ENCODE measurements around the gene RPUSD2. TPM values are rescaled to one million over a fixed set of nuclear protein-coding genes. Genes with fewer than 3 reads are reported as not detected.

RPUSD2 gene
- total and polyA plus RNA-seq, 2 experiments from 2014 or later, result 22.0 to 25.5 TPM

DNA sequence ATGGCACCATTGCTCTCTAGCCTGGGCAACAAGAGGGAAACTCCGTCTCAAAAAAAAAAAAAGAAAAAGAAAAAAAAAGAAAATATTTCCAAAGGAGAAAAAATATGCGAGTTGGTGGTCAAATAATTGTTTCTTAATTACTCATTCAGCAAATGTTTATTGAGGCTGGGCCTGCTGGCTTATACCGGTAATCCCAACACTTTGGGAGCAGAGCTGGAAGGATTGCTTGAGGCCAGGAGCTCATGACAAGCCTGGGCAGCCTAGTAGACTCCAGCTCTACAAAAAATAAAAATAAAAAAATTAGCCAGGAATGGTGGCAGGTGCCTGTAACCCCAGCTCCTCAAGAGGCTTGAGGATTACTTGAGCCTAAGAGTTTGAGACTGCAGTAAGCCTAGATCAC, 29.0 kb downstream of the RPUSD2 start:
- no peak for TF ChIP-seq CREB1 (CRISPR knock-in tag; IDR thresholded peaks at IDR 0.05; ENCODE audit: low read depth)
- TF ChIP-seq STAT1 (IDR thresholded peaks at IDR 0.05; ENCODE audit: unreplicated experiment), result no peak
- TF ChIP-seq NANOG (IDR thresholded peaks at IDR 0.05; ENCODE audit: borderline replicate concordance), result no peak
- TF ChIP-seq, protein P1, sequence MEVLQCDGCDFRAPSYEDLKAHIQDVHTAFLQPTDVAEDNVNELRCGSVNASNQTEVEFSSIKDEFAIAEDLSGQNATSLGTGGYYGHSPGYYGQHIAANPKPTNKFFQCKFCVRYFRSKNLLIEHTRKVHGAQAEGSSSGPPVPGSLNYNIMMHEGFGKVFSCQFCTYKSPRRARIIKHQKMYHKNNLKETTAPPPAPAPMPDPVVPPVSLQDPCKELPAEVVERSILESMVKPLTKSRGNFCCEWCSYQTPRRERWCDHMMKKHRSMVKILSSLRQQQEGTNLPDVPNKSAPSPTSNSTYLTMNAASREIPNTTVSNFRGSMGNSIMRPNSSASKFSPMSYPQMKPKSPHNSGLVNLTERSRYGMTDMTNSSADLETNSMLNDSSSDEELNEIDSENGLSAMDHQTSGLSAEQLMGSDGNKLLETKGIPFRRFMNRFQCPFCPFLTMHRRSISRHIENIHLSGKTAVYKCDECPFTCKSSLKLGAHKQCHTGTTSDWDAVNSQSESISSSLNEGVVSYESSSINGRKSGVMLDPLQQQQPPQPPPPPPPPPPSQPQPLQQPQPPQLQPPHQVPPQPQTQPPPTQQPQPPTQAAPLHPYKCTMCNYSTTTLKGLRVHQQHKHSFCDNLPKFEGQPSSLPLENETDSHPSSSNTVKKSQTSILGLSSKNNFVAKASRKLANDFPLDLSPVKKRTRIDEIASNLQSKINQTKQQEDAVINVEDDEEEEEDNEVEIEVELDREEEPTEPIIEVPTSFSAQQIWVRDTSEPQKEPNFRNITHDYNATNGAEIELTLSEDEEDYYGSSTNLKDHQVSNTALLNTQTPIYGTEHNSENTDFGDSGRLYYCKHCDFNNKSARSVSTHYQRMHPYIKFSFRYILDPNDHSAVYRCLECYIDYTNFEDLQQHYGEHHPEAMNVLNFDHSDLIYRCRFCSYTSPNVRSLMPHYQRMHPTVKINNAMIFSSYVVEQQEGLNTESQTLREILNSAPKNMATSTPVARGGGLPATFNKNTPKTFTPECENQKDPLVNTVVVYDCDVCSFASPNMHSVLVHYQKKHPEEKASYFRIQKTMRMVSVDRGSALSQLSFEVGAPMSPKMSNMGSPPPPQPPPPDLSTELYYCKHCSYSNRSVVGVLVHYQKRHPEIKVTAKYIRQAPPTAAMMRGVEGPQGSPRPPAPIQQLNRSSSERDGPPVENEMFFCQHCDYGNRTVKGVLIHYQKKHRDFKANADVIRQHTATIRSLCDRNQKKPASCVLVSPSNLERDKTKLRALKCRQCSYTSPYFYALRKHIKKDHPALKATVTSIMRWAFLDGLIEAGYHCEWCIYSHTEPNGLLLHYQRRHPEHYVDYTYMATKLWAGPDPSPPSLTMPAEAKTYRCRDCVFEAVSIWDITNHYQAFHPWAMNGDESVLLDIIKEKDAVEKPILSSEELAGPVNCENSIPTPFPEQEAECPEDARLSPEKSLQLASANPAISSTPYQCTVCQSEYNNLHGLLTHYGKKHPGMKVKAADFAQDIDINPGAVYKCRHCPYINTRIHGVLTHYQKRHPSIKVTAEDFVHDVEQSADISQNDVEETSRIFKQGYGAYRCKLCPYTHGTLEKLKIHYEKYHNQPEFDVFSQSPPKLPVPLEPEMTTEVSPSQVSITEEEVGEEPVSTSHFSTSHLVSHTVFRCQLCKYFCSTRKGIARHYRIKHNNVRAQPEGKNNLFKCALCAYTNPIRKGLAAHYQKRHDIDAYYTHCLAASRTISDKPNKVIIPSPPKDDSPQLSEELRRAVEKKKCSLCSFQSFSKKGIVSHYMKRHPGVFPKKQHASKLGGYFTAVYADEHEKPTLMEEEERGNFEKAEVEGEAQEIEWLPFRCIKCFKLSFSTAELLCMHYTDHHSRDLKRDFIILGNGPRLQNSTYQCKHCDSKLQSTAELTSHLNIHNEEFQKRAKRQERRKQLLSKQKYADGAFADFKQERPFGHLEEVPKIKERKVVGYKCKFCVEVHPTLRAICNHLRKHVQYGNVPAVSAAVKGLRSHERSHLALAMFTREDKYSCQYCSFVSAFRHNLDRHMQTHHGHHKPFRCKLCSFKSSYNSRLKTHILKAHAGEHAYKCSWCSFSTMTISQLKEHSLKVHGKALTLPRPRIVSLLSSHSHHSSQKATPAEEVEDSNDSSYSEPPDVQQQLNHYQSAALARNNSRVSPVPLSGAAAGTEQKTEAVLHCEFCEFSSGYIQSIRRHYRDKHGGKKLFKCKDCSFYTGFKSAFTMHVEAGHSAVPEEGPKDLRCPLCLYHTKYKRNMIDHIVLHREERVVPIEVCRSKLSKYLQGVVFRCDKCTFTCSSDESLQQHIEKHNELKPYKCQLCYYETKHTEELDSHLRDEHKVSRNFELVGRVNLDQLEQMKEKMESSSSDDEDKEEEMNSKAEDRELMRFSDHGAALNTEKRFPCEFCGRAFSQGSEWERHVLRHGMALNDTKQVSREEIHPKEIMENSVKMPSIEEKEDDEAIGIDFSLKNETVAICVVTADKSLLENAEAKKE (CRISPR knock-in tag; IDR thresholded peaks at IDR 0.05), result no peak
- TF ChIP-seq, protein P2, sequence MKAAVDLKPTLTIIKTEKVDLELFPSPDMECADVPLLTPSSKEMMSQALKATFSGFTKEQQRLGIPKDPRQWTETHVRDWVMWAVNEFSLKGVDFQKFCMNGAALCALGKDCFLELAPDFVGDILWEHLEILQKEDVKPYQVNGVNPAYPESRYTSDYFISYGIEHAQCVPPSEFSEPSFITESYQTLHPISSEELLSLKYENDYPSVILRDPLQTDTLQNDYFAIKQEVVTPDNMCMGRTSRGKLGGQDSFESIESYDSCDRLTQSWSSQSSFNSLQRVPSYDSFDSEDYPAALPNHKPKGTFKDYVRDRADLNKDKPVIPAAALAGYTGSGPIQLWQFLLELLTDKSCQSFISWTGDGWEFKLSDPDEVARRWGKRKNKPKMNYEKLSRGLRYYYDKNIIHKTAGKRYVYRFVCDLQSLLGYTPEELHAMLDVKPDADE (IDR thresholded peaks at IDR 0.05), result no peak
- TF ChIP-seq JUNB (IDR thresholded peaks at IDR 0.05; ENCODE audit: unreplicated experiment), result no peak
- no peak for TF ChIP-seq POLR2AphosphoS5 (IDR thresholded peaks at IDR 0.05; ENCODE audit: low read depth)
- TF ChIP-seq, protein P3, sequence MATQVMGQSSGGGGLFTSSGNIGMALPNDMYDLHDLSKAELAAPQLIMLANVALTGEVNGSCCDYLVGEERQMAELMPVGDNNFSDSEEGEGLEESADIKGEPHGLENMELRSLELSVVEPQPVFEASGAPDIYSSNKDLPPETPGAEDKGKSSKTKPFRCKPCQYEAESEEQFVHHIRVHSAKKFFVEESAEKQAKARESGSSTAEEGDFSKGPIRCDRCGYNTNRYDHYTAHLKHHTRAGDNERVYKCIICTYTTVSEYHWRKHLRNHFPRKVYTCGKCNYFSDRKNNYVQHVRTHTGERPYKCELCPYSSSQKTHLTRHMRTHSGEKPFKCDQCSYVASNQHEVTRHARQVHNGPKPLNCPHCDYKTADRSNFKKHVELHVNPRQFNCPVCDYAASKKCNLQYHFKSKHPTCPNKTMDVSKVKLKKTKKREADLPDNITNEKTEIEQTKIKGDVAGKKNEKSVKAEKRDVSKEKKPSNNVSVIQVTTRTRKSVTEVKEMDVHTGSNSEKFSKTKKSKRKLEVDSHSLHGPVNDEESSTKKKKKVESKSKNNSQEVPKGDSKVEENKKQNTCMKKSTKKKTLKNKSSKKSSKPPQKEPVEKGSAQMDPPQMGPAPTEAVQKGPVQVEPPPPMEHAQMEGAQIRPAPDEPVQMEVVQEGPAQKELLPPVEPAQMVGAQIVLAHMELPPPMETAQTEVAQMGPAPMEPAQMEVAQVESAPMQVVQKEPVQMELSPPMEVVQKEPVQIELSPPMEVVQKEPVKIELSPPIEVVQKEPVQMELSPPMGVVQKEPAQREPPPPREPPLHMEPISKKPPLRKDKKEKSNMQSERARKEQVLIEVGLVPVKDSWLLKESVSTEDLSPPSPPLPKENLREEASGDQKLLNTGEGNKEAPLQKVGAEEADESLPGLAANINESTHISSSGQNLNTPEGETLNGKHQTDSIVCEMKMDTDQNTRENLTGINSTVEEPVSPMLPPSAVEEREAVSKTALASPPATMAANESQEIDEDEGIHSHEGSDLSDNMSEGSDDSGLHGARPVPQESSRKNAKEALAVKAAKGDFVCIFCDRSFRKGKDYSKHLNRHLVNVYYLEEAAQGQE (IDR thresholded peaks at IDR 0.05; ENCODE audit: unreplicated experiment), result no peak
- no peak for TF ChIP-seq EZH2phosphoT487 (IDR thresholded peaks at IDR 0.05; ENCODE audit: unreplicated experiment)
- TF ChIP-seq ZNF114 (CRISPR knock-in tag; IDR thresholded peaks at IDR 0.05), result no peak
- TF ChIP-seq, protein P4, sequence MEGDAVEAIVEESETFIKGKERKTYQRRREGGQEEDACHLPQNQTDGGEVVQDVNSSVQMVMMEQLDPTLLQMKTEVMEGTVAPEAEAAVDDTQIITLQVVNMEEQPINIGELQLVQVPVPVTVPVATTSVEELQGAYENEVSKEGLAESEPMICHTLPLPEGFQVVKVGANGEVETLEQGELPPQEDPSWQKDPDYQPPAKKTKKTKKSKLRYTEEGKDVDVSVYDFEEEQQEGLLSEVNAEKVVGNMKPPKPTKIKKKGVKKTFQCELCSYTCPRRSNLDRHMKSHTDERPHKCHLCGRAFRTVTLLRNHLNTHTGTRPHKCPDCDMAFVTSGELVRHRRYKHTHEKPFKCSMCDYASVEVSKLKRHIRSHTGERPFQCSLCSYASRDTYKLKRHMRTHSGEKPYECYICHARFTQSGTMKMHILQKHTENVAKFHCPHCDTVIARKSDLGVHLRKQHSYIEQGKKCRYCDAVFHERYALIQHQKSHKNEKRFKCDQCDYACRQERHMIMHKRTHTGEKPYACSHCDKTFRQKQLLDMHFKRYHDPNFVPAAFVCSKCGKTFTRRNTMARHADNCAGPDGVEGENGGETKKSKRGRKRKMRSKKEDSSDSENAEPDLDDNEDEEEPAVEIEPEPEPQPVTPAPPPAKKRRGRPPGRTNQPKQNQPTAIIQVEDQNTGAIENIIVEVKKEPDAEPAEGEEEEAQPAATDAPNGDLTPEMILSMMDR (conservative IDR thresholded peaks at IDR 0.05; ENCODE audit: low read depth in 2 of 2), result no peak
- no peak for TF ChIP-seq EZH2 (IDR thresholded peaks at IDR 0.05; ENCODE audit: low read depth, unreplicated experiment)
- TF ChIP-seq ZNF331 (CRISPR knock-in tag; IDR thresholded peaks at IDR 0.05; ENCODE audit: low read depth), result no peak
- ATAC-seq (no peak), DNase-seq (ENCODE audit: low spot score) (no peak)
- no peak overlapping the region for H3K4me2 ChIP-seq
- Mint-ChIP-seq H3K36me3 (ENCODE audit: low read depth) (peaks cover 6% of the 10 kb centered on the region; the same call in 1 of the 3 replicates), H3K4me3 (no peak overlapping the region), H3K9me3 (peaks cover 8% of the 10 kb centered on the region), H3K27me3 (ENCODE audit: insufficient read depth, low read depth, poor library complexity) (peaks cover 8% of the 10 kb centered on the region), H3K4me1 (peaks cover 6% of the 10 kb centered on the region), H3K27ac (no peak overlapping the region)
- no peaks in the 10 kb centered on the region for H3K9me2 ChIP-seq (ENCODE audit: insufficient read depth)
- H3K27me3 ChIP-seq (ENCODE audit: insufficient read depth), result no peaks in the 10 kb centered on the region
- no peaks in the 10 kb centered on the region for H3K36me3 ChIP-seq (ENCODE audit: insufficient read depth)
- H4K20me1 ChIP-seq (replicated peaks; ENCODE audit: insufficient read depth), result no peaks in the 10 kb centered on the region; the same call in 1 of the 2 replicates
- peaks cover 65% of the 10 kb centered on the region for H3K79me2 ChIP-seq (replicated peaks; ENCODE audit: insufficient read depth)
- peaks cover 6% of the 10 kb centered on the region; the same call in 1 of the 2 replicates for H3K4me1 ChIP-seq (ENCODE audit: insufficient read depth)
- H3K4me3 ChIP-seq, result no peak overlapping the region
- no peak overlapping the region for H2AFZ ChIP-seq
- H3F3A ChIP-seq (replicated peaks; ENCODE audit: low read depth), result peaks cover 4% of the 10 kb centered on the region; the same call in 1 of the 2 replicates
- no peak overlapping the region for H3K27ac ChIP-seq (ENCODE audit: low read depth)
